Measurements from ENCODE around the gene IFNA2. TPM values are rescaled to one million over a fixed set of nuclear protein-coding genes. Genes with fewer than 3 reads are reported as not detected.
A peak's percentile ranks its signal among the peaks of the same experiment; 100 is the strongest.
"Not testable (repeated sequence)": the region's sequence is repeated elsewhere in the genome, so short reads cannot be mapped to it uniquely, and the experiment has no call there.

IFNA2 gene
- total RNA-seq (not detected), polyA plus RNA-seq (not detected)
- long read RNA-seq, donor 1, result 0 reads
- long read RNA-seq, donor 2, result 0 reads
- long read RNA-seq, donor 3, result 0 reads
- long read RNA-seq, donor 4, result 0 reads
- long read RNA-seq, donor 5, result 0 reads
- long read RNA-seq, donor 6, result 0 reads
- long read RNA-seq, donor 7, result 0 reads
- long read RNA-seq, donor 8, result 0 reads
- long read RNA-seq, donor 9, result 0 reads
- long read RNA-seq, donor 10, result 0 reads

GRCh38 chr9:21385131-21385670 lies at the start of gene IFNA2:
IFNA2 (minus strand) TSS chr9:21385398; CDS start chr9:21385329, 69 bp downstream.
- H3K4me3 ChIP-seq (ENCODE audit: low read length in 2 of 2), result no peak within 1 kb of the TSS
- H3K36me3 ChIP-seq (ENCODE audit: control insufficient read depth in 2 of 2, insufficient read depth in 2 of 2, low read length in 1 of 2), result no peaks in the 10 kb centered on the region
- WGBS, result 0% methylated on average over 1 of the region's 1 CpG
- no peaks in the 10 kb centered on the region for H3K27me3 ChIP-seq (ENCODE audit: control insufficient read depth in 2 of 2, insufficient read depth in 1 of 2, low read length in 1 of 2)
- DNase-seq (ENCODE audit: low read depth in 6 of 9, low spot score in 9 of 9), result no peak
- no peaks in the 10 kb centered on the region for H3K9me3 ChIP-seq (ENCODE audit: control insufficient read depth in 2 of 2, insufficient read depth in 1 of 2, low read length in 1 of 2)
- no peaks in the 10 kb centered on the region for H3K4me1 ChIP-seq (ENCODE audit: control insufficient read depth in 2 of 2, insufficient read depth in 2 of 2, low read length in 2 of 2)
- H3K27ac ChIP-seq (ENCODE audit: low read depth in 1 of 2, low read length in 1 of 2), result no peak within 1 kb of the TSS

- not testable (repeated sequence) for DNase-seq (ENCODE audit: low read depth in 6 of 9, low spot score in 9 of 9); H3K36me3 ChIP-seq (ENCODE audit: control insufficient read depth in 2 of 2, insufficient read depth in 2 of 2, low read length in 1 of 2); H3K27ac ChIP-seq (ENCODE audit: low read depth in 1 of 2, low read length in 1 of 2); H3K4me1 ChIP-seq (ENCODE audit: control insufficient read depth in 2 of 2, insufficient read depth in 2 of 2, low read length in 2 of 2); H3K9me3 ChIP-seq (ENCODE audit: control insufficient read depth in 2 of 2, insufficient read depth in 1 of 2, low read length in 1 of 2); H3K4me3 ChIP-seq (ENCODE audit: low read length in 2 of 2); H3K27me3 ChIP-seq (ENCODE audit: control insufficient read depth in 2 of 2, insufficient read depth in 1 of 2, low read length in 1 of 2)
- 96% methylated on average over 7 of the region's 7 CpGs for WGBS
These were observed 49.8 kb upstream of the IFNA2 start for GRCh38 chr9:21435015-21435383.

GRCh38 chr9:21434202-21435014 lies 49.2 kb upstream of the IFNA2 start:
- peak in 2 of 9 donors; percentile 25 to 52 for DNase-seq (ENCODE audit: low read depth in 6 of 9, low spot score in 9 of 9)
- 70% methylated on average over 9 of the region's 9 CpGs for WGBS
- Histone ChIP-seq H3K4me1 (ENCODE audit: control insufficient read depth in 2 of 2, insufficient read depth in 2 of 2, low read length in 2 of 2) (no peaks in the 10 kb centered on the region), H3K27ac (ENCODE audit: low read depth in 1 of 2, low read length in 1 of 2) (no peak overlapping the region), H3K4me3 (ENCODE audit: low read length in 2 of 2) (no peak overlapping the region), H3K9me3 (ENCODE audit: control insufficient read depth in 2 of 2, insufficient read depth in 1 of 2, low read length in 1 of 2) (no peaks in the 10 kb centered on the region), H3K36me3 (ENCODE audit: control insufficient read depth in 2 of 2, insufficient read depth in 2 of 2, low read length in 1 of 2) (no peaks in the 10 kb centered on the region), H3K27me3 (ENCODE audit: control insufficient read depth in 2 of 2, insufficient read depth in 1 of 2, low read length in 1 of 2) (no peaks in the 10 kb centered on the region)

GRCh38 chr9:21432672-21433425 lies 47.7 kb upstream of the IFNA2 start:
- H3K9me3 ChIP-seq (ENCODE audit: control insufficient read depth in 2 of 2, insufficient read depth in 1 of 2, low read length in 1 of 2), result no peaks in the 10 kb centered on the region
- H3K4me1 ChIP-seq (ENCODE audit: control insufficient read depth in 2 of 2, insufficient read depth in 2 of 2, low read length in 2 of 2), result no peaks in the 10 kb centered on the region
- no peak overlapping the region for H3K4me3 ChIP-seq (ENCODE audit: low read length in 2 of 2)
- DNase-seq (ENCODE audit: low read depth in 6 of 9, low spot score in 9 of 9), result no peak
- H3K36me3 ChIP-seq (ENCODE audit: control insufficient read depth in 2 of 2, insufficient read depth in 2 of 2, low read length in 1 of 2), result no peaks in the 10 kb centered on the region
- no peak overlapping the region for H3K27ac ChIP-seq (ENCODE audit: low read depth in 1 of 2, low read length in 1 of 2)
- no peaks in the 10 kb centered on the region for H3K27me3 ChIP-seq (ENCODE audit: control insufficient read depth in 2 of 2, insufficient read depth in 1 of 2, low read length in 1 of 2)
- 62% methylated on average over 2 of the region's 2 CpGs for WGBS

- no peak overlapping the region for H3K4me3 ChIP-seq (ENCODE audit: low read length in 2 of 2)
- no peak overlapping the region for H3K27ac ChIP-seq (ENCODE audit: low read depth in 1 of 2, low read length in 1 of 2)
- H3K36me3 ChIP-seq (ENCODE audit: control insufficient read depth in 2 of 2, insufficient read depth in 2 of 2, low read length in 1 of 2), result no peaks in the 10 kb centered on the region
- H3K9me3 ChIP-seq (ENCODE audit: control insufficient read depth in 2 of 2, insufficient read depth in 1 of 2, low read length in 1 of 2), result no peaks in the 10 kb centered on the region
- H3K4me1 ChIP-seq (ENCODE audit: control insufficient read depth in 2 of 2, insufficient read depth in 2 of 2, low read length in 2 of 2), result no peaks in the 10 kb centered on the region
- no peaks in the 10 kb centered on the region for H3K27me3 ChIP-seq (ENCODE audit: control insufficient read depth in 2 of 2, insufficient read depth in 1 of 2, low read length in 1 of 2)
- WGBS, result 77% methylated on average over 2 of the region's 2 CpGs
- DNase-seq (ENCODE audit: low read depth in 6 of 9, low spot score in 9 of 9), result no peak
These were observed 44.0 kb upstream of the IFNA2 start for GRCh38 chr9:21429191-21429590.

- Histone ChIP-seq H3K4me1 (ENCODE audit: control insufficient read depth in 2 of 2, insufficient read depth in 2 of 2, low read length in 2 of 2) (no peaks in the 10 kb centered on the region), H3K27me3 (ENCODE audit: control insufficient read depth in 2 of 2, insufficient read depth in 1 of 2, low read length in 1 of 2) (no peaks in the 10 kb centered on the region), H3K4me3 (ENCODE audit: low read length in 2 of 2) (no peak overlapping the region), H3K9me3 (ENCODE audit: control insufficient read depth in 2 of 2, insufficient read depth in 1 of 2, low read length in 1 of 2) (no peaks in the 10 kb centered on the region), H3K27ac (ENCODE audit: low read depth in 1 of 2, low read length in 1 of 2) (no peak overlapping the region), H3K36me3 (ENCODE audit: control insufficient read depth in 2 of 2, insufficient read depth in 2 of 2, low read length in 1 of 2) (no peaks in the 10 kb centered on the region)
- 88% methylated on average over 1 of the region's 1 CpG for WGBS
- no peak for DNase-seq (ENCODE audit: low read depth in 6 of 9, low spot score in 9 of 9)
These were observed 43.0 kb upstream of the IFNA2 start for GRCh38 chr9:21428235-21428634.

GRCh38 chr9:21415493-21416267 lies 30.5 kb upstream of the IFNA2 start:
- H3K36me3 ChIP-seq (ENCODE audit: control insufficient read depth in 2 of 2, insufficient read depth in 2 of 2, low read length in 1 of 2), result no peaks in the 10 kb centered on the region
- 96% methylated on average over 5 of the region's 5 CpGs for WGBS
- no peaks in the 10 kb centered on the region for H3K27me3 ChIP-seq (ENCODE audit: control insufficient read depth in 2 of 2, insufficient read depth in 1 of 2, low read length in 1 of 2)
- no peaks in the 10 kb centered on the region for H3K4me1 ChIP-seq (ENCODE audit: control insufficient read depth in 2 of 2, insufficient read depth in 2 of 2, low read length in 2 of 2)
- H3K9me3 ChIP-seq (ENCODE audit: control insufficient read depth in 2 of 2, insufficient read depth in 1 of 2, low read length in 1 of 2), result no peaks in the 10 kb centered on the region
- H3K27ac ChIP-seq (ENCODE audit: low read depth in 1 of 2, low read length in 1 of 2), result no peak overlapping the region
- no peak for DNase-seq (ENCODE audit: low read depth in 6 of 9, low spot score in 9 of 9)
- no peak overlapping the region for H3K4me3 ChIP-seq (ENCODE audit: low read length in 2 of 2)

GRCh38 chr9:21414220-21414940 lies 29.2 kb upstream of the IFNA2 start:
- no peak overlapping the region for H3K4me3 ChIP-seq (ENCODE audit: low read length in 2 of 2)
- H3K27me3 ChIP-seq (ENCODE audit: control insufficient read depth in 2 of 2, insufficient read depth in 1 of 2, low read length in 1 of 2), result no peaks in the 10 kb centered on the region
- H3K27ac ChIP-seq (ENCODE audit: low read depth in 1 of 2, low read length in 1 of 2), result no peak overlapping the region
- no peaks in the 10 kb centered on the region for H3K4me1 ChIP-seq (ENCODE audit: control insufficient read depth in 2 of 2, insufficient read depth in 2 of 2, low read length in 2 of 2)
- 98% methylated on average over 2 of the region's 2 CpGs for whole genome bisulfite sequencing
- H3K36me3 ChIP-seq (ENCODE audit: control insufficient read depth in 2 of 2, insufficient read depth in 2 of 2, low read length in 1 of 2), result no peaks in the 10 kb centered on the region
- H3K9me3 ChIP-seq (ENCODE audit: control insufficient read depth in 2 of 2, insufficient read depth in 1 of 2, low read length in 1 of 2), result no peaks in the 10 kb centered on the region
- no peak for DNase-seq (ENCODE audit: low read depth in 6 of 9, low spot score in 9 of 9)

Data from thymus (tissue), 14 donors.